Neural progenitor cell (in vitro differentiated cells): ENCODE measurements around the gene DOCK6. TPM values are rescaled to one million over a fixed set of nuclear protein-coding genes. Genes with fewer than 3 reads are reported as not detected.
A peak's percentile ranks its signal among the peaks of the same experiment; 100 is the strongest.

Experiments
- DNase-seq: peaks from one replicate; pipeline ENCODE4 v3.0.0-alpha.2; 2016; ENCODE audit warnings: low spot score
- H2AFZ ChIP-seq: fragments of 200-600 bp; sonication (generic); replicated peaks from 2 replicates; pipeline ENCODE4 v1.6.1; 2016; ENCODE audit warnings: antibody characterized with exemption
- H3F3A ChIP-seq: fragments of 200-600 bp; sonication (generic); 2 replicates; pipeline ENCODE4 v1.6.1; 2016; ENCODE audit warnings: antibody characterized with exemption, low read depth
- H3K27ac ChIP-seq: fragments of 200-600 bp; sonication (generic); 2 replicates; pipeline ENCODE4 v1.5.1; 2016; ENCODE audit warnings: mild to moderate bottlenecking
- H3K27me3 ChIP-seq: fragments of 200-600 bp; sonication (generic); 2 replicates; pipeline ENCODE4 v1.6.1; 2016; ENCODE audit warnings: mild to moderate bottlenecking, moderate library complexity
- H3K36me3 ChIP-seq: fragments of 200-600 bp; sonication (generic); 2 replicates; pipeline ENCODE4 v1.5.1; 2016
- H3K4me1 ChIP-seq: fragments of 200-600 bp; sonication (generic); 2 replicates; pipeline ENCODE4 v1.6.1; 2016; ENCODE audit warnings: mixed run types
- H3K4me2 ChIP-seq: fragments of 200-600 bp; sonication (generic); 2 replicates; pipeline ENCODE4 v1.6.1; 2016
- H3K4me3 ChIP-seq: fragments of 200-600 bp; sonication (generic); 2 replicates; pipeline ENCODE4 v1.5.1; 2016
- H3K79me2 ChIP-seq: fragments of 200-600 bp; sonication (generic); 2 replicates; pipeline ENCODE4 v1.6.1; 2016; ENCODE audit warnings: low read depth
- H3K9ac ChIP-seq: fragments of 200-600 bp; sonication (generic); 2 replicates; pipeline ENCODE4 v1.6.1; 2016
- H3K9me3 ChIP-seq: fragments of 200-600 bp; sonication (generic); 2 replicates; pipeline ENCODE4 v1.5.1; 2016; ENCODE audit warnings: low read depth
- H4K20me1 ChIP-seq: fragments of 200-600 bp; sonication (generic); 2 replicates; pipeline ENCODE4 v1.6.1; 2016; ENCODE audit warnings: low read depth
- H3K27ac Mint-ChIP-seq: 3 replicates; pipeline ENCODE4 v1.8.0; 2021; ENCODE audit warnings: mixed read lengths
- H3K27me3 Mint-ChIP-seq: 2 replicates; pipeline ENCODE4 v1.8.0; 2022; ENCODE audit warnings: low read depth, mild to moderate bottlenecking, inconsistent platforms, moderate library complexity, mixed read lengths; ENCODE audit not compliant: insufficient read depth
- H3K36me3 Mint-ChIP-seq: 3 replicates; pipeline ENCODE4 v1.8.0; 2021; ENCODE audit warnings: mixed read lengths
- H3K4me1 Mint-ChIP-seq: 3 replicates; pipeline ENCODE4 v1.8.0; 2021; ENCODE audit warnings: mixed read lengths
- H3K4me3 Mint-ChIP-seq: 3 replicates; pipeline ENCODE4 v1.8.0; 2021; ENCODE audit warnings: mild to moderate bottlenecking, moderate library complexity, mixed read lengths
- H3K9me3 Mint-ChIP-seq: 3 replicates; pipeline ENCODE4 v1.8.0; 2020; ENCODE audit warnings: mixed read lengths
- CTCF ChIP-seq: fragments of 200-600 bp; sonication (generic); IDR thresholded peaks from 2 replicates; pipeline ENCODE4 v1.5.1; 2017; ENCODE audit warnings: antibody characterized with exemption, mild to moderate bottlenecking
- EZH2 ChIP-seq: fragments of 200-600 bp; sonication (generic); IDR thresholded peaks from 2 replicates; pipeline ENCODE4 v1.6.1; 2017; ENCODE audit warnings: antibody characterized with exemption, mild to moderate bottlenecking, moderate library complexity
- EZH2phosphoT487 ChIP-seq: fragments of 200-600 bp; sonication (generic); IDR thresholded peaks from 2 replicates; pipeline ENCODE4 v1.6.1; 2017; ENCODE audit warnings: antibody characterized with exemption
- total RNA-seq: library from RNA; depleted of rRNA; stranded (reverse); fragments of >200 nt; gene quantifications from 2 replicates; pipeline ENCODE4 v1.2.3, GENCODE V29; 2015; ENCODE audit warnings: low replicate concordance

Gene DOCK6
- total RNA-seq, 1 donor from 2014 or later = 10.0 TPM

GRCh38 chr19:11159598-11160439 lies 102.5 kb downstream of the DOCK6 start:
- H3K79me2 ChIP-seq = peaks cover 8% of the 10 kb centered on the region
- no peak for DNase-seq
- H3K9me3 Mint-ChIP-seq = no peaks in the 10 kb centered on the region
- H3K36me3 Mint-ChIP-seq = no peaks in the 10 kb centered on the region
- no peaks in the 10 kb centered on the region for H3K9me3 ChIP-seq
- TF ChIP-seq CTCF (no peak), EZH2 (no peak), EZH2phosphoT487 (no peak)
- H3K27me3 Mint-ChIP-seq = peaks cover 3% of the 10 kb centered on the region
- peaks cover under 1% of the 10 kb centered on the region for H3F3A ChIP-seq
- H4K20me1 ChIP-seq = no peaks in the 10 kb centered on the region
- H3K27ac ChIP-seq = no peak overlapping the region
- peaks cover 4% of the 10 kb centered on the region for H3K4me1 Mint-ChIP-seq
- no peak overlapping the region for H3K27ac Mint-ChIP-seq
- H3K9ac ChIP-seq = no peak overlapping the region
- no peaks in the 10 kb centered on the region for H3K36me3 ChIP-seq
- no peak overlapping the region for H3K4me2 ChIP-seq
- H3K27me3 ChIP-seq = no peaks in the 10 kb centered on the region
- no peak overlapping the region for H3K4me3 Mint-ChIP-seq
- no peak overlapping the region for H2AFZ ChIP-seq
- H3K4me3 ChIP-seq = no peak overlapping the region
- H3K4me1 ChIP-seq = peaks cover under 1% of the 10 kb centered on the region

- no peaks in the 10 kb centered on the region for H3K9me3 ChIP-seq
- Mint-ChIP-seq H3K4me3 (peak within 1 kb of the TSS; percentile 89), H3K9me3 (no peaks in the 10 kb centered on the region), H3K36me3 (peaks cover 8% of the 10 kb centered on the region), H3K4me1 (peaks cover 14% of the 10 kb centered on the region), H3K27ac (peak within 1 kb of the TSS; percentile 29), H3K27me3 (peaks cover 4% of the 10 kb centered on the region)
- H3K27me3 ChIP-seq = no peaks in the 10 kb centered on the region
- no peaks in the 10 kb centered on the region for H4K20me1 ChIP-seq
- H3F3A ChIP-seq = no peaks in the 10 kb centered on the region
- H3K4me2 ChIP-seq = peak within 1 kb of the TSS; percentile 94
- peaks cover 8% of the 10 kb centered on the region for H3K4me1 ChIP-seq
- peak within 1 kb of the TSS; percentile 87 for H3K9ac ChIP-seq
- DNase-seq = peak; percentile 99
- peak within 1 kb of the TSS; percentile 85 for H3K4me3 ChIP-seq
- H3K79me2 ChIP-seq = peaks cover 50% of the 10 kb centered on the region
- H3K36me3 ChIP-seq = no peaks in the 10 kb centered on the region
- H2AFZ ChIP-seq = peak within 1 kb of the TSS; percentile 54
- TF ChIP-seq CTCF = peak; percentile 28
- TF ChIP-seq EZH2 = no peak
- no peak within 1 kb of the TSS for H3K27ac ChIP-seq
Measured at GRCh38 chr19:11155373-11156120, 106.8 kb downstream of the DOCK6 start, which contains the start of gene SPC24. Gene SPC24 (minus strand): TSS chr19:11155782. CDS start chr19:11155776, 6 bp downstream.

GRCh38 chr19:11154683-11155047 lies 107.7 kb downstream of the DOCK6 start:
- Histone ChIP-seq H3K4me2 (peak overlapping the region; percentile 94), H2AFZ (no peak overlapping the region), H3F3A (no peaks in the 10 kb centered on the region), H4K20me1 (no peaks in the 10 kb centered on the region), H3K4me1 (peaks cover 8% of the 10 kb centered on the region), H3K4me3 (peak overlapping the region; percentile 85), H3K27me3 (no peaks in the 10 kb centered on the region), H3K36me3 (no peaks in the 10 kb centered on the region), H3K9ac (peak overlapping the region; percentile 87), H3K9me3 (no peaks in the 10 kb centered on the region), H3K79me2 (peaks cover 55% of the 10 kb centered on the region), H3K27ac (no peak overlapping the region)
- TF ChIP-seq CTCF (no peak), EZH2phosphoT487 (no peak)
- DNase-seq = no peak
- no peaks in the 10 kb centered on the region for H3K9me3 Mint-ChIP-seq
- H3K4me3 Mint-ChIP-seq = peak overlapping the region; percentile 89
- peaks cover 14% of the 10 kb centered on the region for H3K4me1 Mint-ChIP-seq
- H3K36me3 Mint-ChIP-seq = peaks cover 8% of the 10 kb centered on the region
- peaks cover 4% of the 10 kb centered on the region for H3K27me3 Mint-ChIP-seq
- H3K27ac Mint-ChIP-seq = no peak overlapping the region
